Measurements from ENCODE around the gene SCRN1.

The SCRN1 gene

GRCh38 chr7:29989257-29989995, at the start of gene SCRN1:
Gene SCRN1 (minus strand): TSS chr7:29989801. CDS start chr7:29969067, 20,734 bp downstream.
- DNase-seq (ENCODE audit: low read depth): no peak

- DNase-seq (ENCODE audit: low read depth): no peak
Observed at GRCh38 chr7:30038196-30038980, 48.8 kb upstream of the SCRN1 start.

GRCh38 chr7:30036220-30036619, 46.6 kb upstream of the SCRN1 start:
- DNase-seq (ENCODE audit: low read depth): no peak

GRCh38 chr7:30034501-30034900, 44.9 kb upstream of the SCRN1 start:
- DNase-seq (ENCODE audit: low read depth): no peak

GRCh38 chr7:30032310-30033125, 42.9 kb upstream of the SCRN1 start:
- no peak for DNase-seq (ENCODE audit: low read depth)

GRCh38 chr7:30029696-30030095, 40.1 kb upstream of the SCRN1 start:
- no peak for DNase-seq (ENCODE audit: low read depth)

GRCh38 chr7:30028749-30029635, 39.4 kb upstream of the SCRN1 start:
- no peak for DNase-seq (ENCODE audit: low read depth)

GRCh38 chr7:30028216-30028748, 38.7 kb upstream of the SCRN1 start, which contains the start of gene PLEKHA8:
Gene PLEKHA8 (plus strand): TSS chr7:30028412. CDS start chr7:30028763, 351 bp downstream.
- DNase-seq (ENCODE audit: low read depth): peak; percentile 62

- no peak for DNase-seq (ENCODE audit: low read depth)
Observed at GRCh38 chr7:30027740-30028215, 38.2 kb upstream of the SCRN1 start.

GRCh38 chr7:30027065-30027456, 37.5 kb upstream of the SCRN1 start:
- DNase-seq (ENCODE audit: low read depth): no peak

GRCh38 chr7:30026229-30027064, 36.8 kb upstream of the SCRN1 start, which contains the start of gene FKBP14:
Gene FKBP14 (minus strand): TSS chr7:30026702. CDS start chr7:30026508, 194 bp downstream.
- peak; percentile 96 for DNase-seq (ENCODE audit: low read depth)

- DNase-seq (ENCODE audit: low read depth): no peak
Observed at GRCh38 chr7:30023524-30023923, 33.9 kb upstream of the SCRN1 start.

- no peak for DNase-seq (ENCODE audit: low read depth)
Observed at GRCh38 chr7:30022991-30023390, 33.4 kb upstream of the SCRN1 start.

GRCh38 chr7:30020535-30020934, 30.9 kb upstream of the SCRN1 start:
- DNase-seq (ENCODE audit: low read depth): no peak

- no peak for DNase-seq (ENCODE audit: low read depth)
Observed at GRCh38 chr7:30019960-30020359, 30.4 kb upstream of the SCRN1 start.

- DNase-seq (ENCODE audit: low read depth): no peak
Observed at GRCh38 chr7:30019387-30019786, 29.8 kb upstream of the SCRN1 start.

GRCh38 chr7:30018451-30018850, 28.9 kb upstream of the SCRN1 start:
- DNase-seq (ENCODE audit: low read depth): no peak

GRCh38 chr7:30012757-30013156, 23.2 kb upstream of the SCRN1 start:
- DNase-seq (ENCODE audit: low read depth): no peak

- DNase-seq (ENCODE audit: low read depth): no peak
Observed at GRCh38 chr7:30010021-30010420, 20.4 kb upstream of the SCRN1 start.

GRCh38 chr7:30005464-30005863, 15.9 kb upstream of the SCRN1 start:
- no peak for DNase-seq (ENCODE audit: low read depth)
